Neutrophil (primary cell): ENCODE results near the gene PRSS53.

Experiments
- H3K27ac ChIP-seq: fragments of 200-600 bp; sonication (generic); 2 replicates; pipeline ENCODE4 v1.5.1; 2016; ENCODE audit warnings: mild to moderate bottlenecking, moderate library complexity
- H3K27me3 ChIP-seq: fragments of 200-600 bp; sonication (generic); 2 replicates; pipeline ENCODE4 v1.6.0; 2016; ENCODE audit warnings: mild to moderate bottlenecking
- H3K36me3 ChIP-seq: fragments of 200-600 bp; sonication (generic); 2 replicates; pipeline ENCODE4 v1.5.1; 2017
- H3K4me1 ChIP-seq, 2 experiments: fragments of 200-600 bp in 1 of 2; sonication (generic) in 1 of 2; 1 replicate in 1 of 2; 2 replicates in 1 of 2; pipeline versions ENCODE4 v1.5.1 to v1.6.1; 2013 to 2016; ENCODE audit warnings: low read depth in 1 of 2, low read length in 1 of 2, mild to moderate bottlenecking in 1 of 2, moderate library complexity in 1 of 2; ENCODE audit not compliant: control insufficient read depth in 1 of 2, insufficient read depth in 1 of 2
- H3K4me3 ChIP-seq, 2 experiments: fragments of 200-600 bp in 1 of 2; sonication (generic) in 1 of 2; 1 replicate in 1 of 2; 2 replicates in 1 of 2; pipeline ENCODE4 v1.5.1; 2013 to 2016; ENCODE audit warnings: low read depth in 1 of 2, low read length in 1 of 2, mild to moderate bottlenecking in 1 of 2, moderate library complexity in 1 of 2
- H3K9me3 ChIP-seq: fragments of 200-600 bp; sonication (generic); 2 replicates; pipeline ENCODE4 v1.5.1; 2016
- CTCF ChIP-seq: fragments of 200-600 bp; sonication (generic); IDR thresholded peaks from 2 replicates; pipeline ENCODE4 v1.5.1; 2016; ENCODE audit warnings: antibody characterized with exemption

PRSS53 gene

GRCh38 chr16:31074814-31075183, 13.9 kb downstream of the PRSS53 start:
- Histone ChIP-seq H3K4me1 (peaks cover 38 to 42% of the 10 kb centered on the region in 2 experiments), H3K27me3 (no peaks in the 10 kb centered on the region), H3K27ac (peak overlapping the region; percentile 95), H3K4me3 (peak overlapping the region; percentile 98), H3K36me3 (peaks cover 38% of the 10 kb centered on the region), H3K9me3 (no peaks in the 10 kb centered on the region)
- TF ChIP-seq CTCF = no peak

DNA sequence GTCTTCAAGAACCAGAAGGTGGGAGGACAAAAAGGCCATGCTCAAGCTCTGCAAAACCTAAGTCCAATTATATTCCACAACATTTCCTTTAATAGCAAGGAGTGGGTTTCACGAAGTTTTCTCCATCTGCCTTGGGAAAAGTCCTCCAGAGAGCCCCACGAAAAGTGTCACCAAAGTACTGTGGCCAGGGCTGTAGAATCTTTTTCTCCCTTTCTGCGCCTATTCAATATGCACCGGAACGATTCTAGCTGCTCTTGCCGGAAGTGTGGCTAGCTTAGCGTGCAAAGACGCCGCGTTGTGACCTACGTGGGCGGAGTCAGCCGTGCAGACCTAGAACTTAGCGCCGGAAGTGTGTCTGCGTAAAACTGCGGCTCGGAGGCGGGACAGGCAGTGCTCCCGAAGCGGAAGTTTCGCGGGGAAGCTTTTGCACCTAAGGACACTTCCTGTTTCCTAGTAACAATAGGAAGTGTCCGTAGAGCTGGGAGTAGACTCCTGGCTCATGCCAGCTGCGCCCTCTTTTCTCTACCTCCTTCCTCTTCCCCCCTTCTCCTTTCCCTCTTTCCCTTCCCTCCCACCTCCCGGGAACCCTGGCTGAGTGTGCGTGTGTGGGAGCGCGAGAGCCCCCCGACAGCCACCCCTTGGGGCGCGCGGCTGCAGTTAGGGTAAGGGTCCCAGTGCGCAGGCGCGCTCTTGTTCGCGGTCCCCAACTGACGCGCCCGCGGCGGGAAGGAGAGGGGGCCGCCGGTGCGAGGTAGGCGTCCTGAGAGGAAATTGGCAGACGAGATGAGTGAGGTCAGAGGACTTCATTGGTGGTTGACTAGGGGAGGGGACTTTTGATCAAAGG, 14.6 kb downstream of the PRSS53 start, which contains the start of the genes ZNF646 and ZNF668:
ZNF646 (plus strand) TSS at position 453 of the 844 bp plus-strand sequence. CDS start 1,903 bp downstream, outside the sequence.
ZNF668 (minus strand) TSS at position 271 of the 844 bp plus-strand sequence. CDS start 9,781 bp downstream, outside the sequence.
- Histone ChIP-seq H3K36me3 (peaks cover 32% of the 10 kb centered on the region), H3K27me3 (no peaks in the 10 kb centered on the region), H3K27ac (peak within 1 kb of the TSS; percentile 95), H3K9me3 (no peaks in the 10 kb centered on the region), H3K4me3 (peak within 1 kb of the TSS; percentile 98), H3K4me1 (peaks cover 32 to 36% of the 10 kb centered on the region in 2 experiments)
- peak; percentile 28 for TF ChIP-seq CTCF

DNA sequence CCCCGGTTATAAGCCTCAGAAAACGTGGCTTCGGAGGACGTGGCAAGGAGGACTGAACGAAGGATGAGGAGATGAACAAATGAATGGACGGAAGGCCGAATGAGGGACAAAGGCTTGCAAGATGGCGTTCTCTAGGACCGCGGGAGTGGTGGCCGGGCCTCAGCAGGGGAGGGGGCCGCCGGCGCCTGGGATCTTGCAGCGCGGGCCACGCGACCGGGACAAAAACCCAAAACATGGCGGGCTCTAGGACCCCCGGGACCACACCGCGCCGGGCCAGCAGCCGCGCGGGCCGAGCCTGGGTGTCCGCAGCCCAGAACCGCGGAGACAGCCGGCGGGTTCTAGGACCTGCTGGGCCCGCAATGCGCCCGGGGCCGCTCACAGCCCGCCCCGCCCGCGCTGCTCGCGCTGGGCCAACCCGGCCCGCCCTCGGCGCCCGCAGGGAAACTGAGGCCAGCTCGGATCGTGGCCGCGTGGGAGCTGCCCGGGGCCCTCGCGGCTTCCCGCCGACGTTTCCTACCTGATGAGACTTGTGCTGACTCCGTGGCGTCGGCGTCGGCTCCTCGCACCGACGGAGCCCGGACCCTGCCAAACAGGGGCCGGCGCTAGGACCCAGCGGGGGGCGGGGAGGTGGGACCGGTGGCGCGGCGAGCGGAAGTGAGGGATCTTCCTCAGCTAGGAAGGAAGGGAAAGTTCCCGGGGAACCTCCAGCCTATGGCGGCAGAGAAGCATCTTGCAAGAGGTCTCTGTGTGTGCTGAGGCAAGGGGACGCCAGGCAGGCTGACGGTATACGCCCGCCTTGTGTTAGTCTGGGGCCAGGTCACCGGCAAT, 15.4 kb downstream of the PRSS53 start:
- peaks cover 23% of the 10 kb centered on the region for H3K36me3 ChIP-seq
- peak overlapping the region; percentile 95 for H3K27ac ChIP-seq
- no peak for TF ChIP-seq CTCF
- no peaks in the 10 kb centered on the region for H3K9me3 ChIP-seq
- H3K4me3 ChIP-seq = peak overlapping the region; percentile 98
- H3K4me1 ChIP-seq = peaks cover 26 to 30% of the 10 kb centered on the region in 2 experiments
- no peaks in the 10 kb centered on the region for H3K27me3 ChIP-seq

- no peaks in the 10 kb centered on the region for H3K9me3 ChIP-seq
- no peak for TF ChIP-seq CTCF
- peak overlapping the region; percentile 98 for H3K4me3 ChIP-seq
- peak overlapping the region; percentile 95 for H3K27ac ChIP-seq
- H3K4me1 ChIP-seq = peaks cover 26 to 30% of the 10 kb centered on the region in 2 experiments
- H3K27me3 ChIP-seq = no peaks in the 10 kb centered on the region
- peaks cover 16% of the 10 kb centered on the region for H3K36me3 ChIP-seq
Observed at GRCh38 chr16:31072540-31073141, 16.1 kb downstream of the PRSS53 start.

- H3K4me3 ChIP-seq = no peak overlapping the region
Observed at GRCh38 chr16:31071861-31072260, 16.9 kb downstream of the PRSS53 start.

More at GRCh38 chr16:31071861-31072260, 16.9 kb downstream of the PRSS53 start:
- TF ChIP-seq CTCF = no peak
- H3K36me3 ChIP-seq = peaks cover 9% of the 10 kb centered on the region
- no peaks in the 10 kb centered on the region for H3K9me3 ChIP-seq
- H3K4me1 ChIP-seq = peaks cover 26 to 30% of the 10 kb centered on the region in 2 experiments
- peak overlapping the region; percentile 95 for H3K27ac ChIP-seq
- no peaks in the 10 kb centered on the region for H3K27me3 ChIP-seq
